HG02623 (cell line): Measurements from ENCODE around the gene CELF4.

ENCODE experiments used
- ATAC-seq: cut with Tn5 transposase; IDR thresholded peaks from one replicate; pipeline ENCODE4 v1.9.1; 2021; ENCODE audit warnings: moderate library complexity; ENCODE audit not compliant: unreplicated experiment

Gene CELF4

GRCh38 chr18:37395631-37396030 is 170.0 kb downstream of the CELF4 start:
- ATAC-seq: no peak

DNA sequence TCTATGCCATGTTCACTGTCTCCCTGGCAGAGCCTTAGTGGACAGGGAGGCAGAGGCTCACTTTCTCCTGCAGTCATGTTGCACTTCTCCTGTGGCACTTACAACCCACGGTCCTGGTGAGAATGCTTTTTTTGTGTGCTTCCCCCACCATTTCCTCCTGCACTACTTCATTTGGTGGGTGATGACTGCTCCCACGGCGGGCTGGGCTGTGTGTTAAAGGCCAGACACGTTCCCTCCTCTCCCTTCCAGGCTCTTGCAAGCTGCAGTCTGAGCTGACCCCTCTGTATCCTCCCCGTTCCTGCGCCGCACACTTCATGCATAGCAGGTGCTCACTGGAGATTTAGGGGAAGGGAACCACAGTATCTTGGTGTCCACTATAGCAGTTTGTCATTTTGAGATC is 170.5 kb downstream of the CELF4 start:
- ATAC-seq: no peak

- no peak for ATAC-seq
Observed at GRCh38 chr18:37394610-37394965, 171.0 kb downstream of the CELF4 start.

GRCh38 chr18:37393945-37394609 is 171.5 kb downstream of the CELF4 start:
- no peak for ATAC-seq

DNA sequence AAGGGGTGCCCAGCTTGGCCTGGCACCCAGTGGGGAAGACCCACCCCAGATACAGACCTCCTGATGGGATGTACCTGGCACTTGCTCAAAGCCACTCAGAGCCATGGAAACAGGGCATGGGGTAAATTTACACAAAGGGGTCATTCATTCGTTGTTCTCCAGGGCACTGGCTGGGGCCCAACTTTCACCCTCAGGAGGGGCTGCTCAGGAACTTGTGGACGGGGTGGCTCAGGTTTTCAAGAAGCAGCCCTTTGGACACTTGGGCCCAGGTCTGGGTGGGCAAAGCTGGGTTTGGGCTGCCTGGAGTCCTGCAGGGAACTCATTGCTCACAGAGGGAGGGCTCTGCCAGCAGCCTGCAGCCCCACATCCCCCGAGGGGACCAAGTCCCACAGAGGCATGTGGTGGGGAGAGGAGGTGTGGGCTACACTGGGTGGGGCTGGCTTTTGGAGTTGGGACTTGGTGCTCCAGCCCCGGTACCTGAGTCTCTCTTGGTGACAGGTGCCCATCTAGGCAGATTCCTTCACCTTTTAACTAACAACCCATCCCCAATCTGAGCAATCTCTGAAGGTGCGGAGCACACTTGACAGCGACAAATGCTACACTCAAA is 172.3 kb downstream of the CELF4 start:
- no peak for ATAC-seq

GRCh38 chr18:37392648-37393047 is 172.9 kb downstream of the CELF4 start:
- ATAC-seq: no peak

- ATAC-seq: peak; percentile 54
Observed at GRCh38 chr18:37391698-37392548, 173.7 kb downstream of the CELF4 start.

- ATAC-seq: no peak
Observed at GRCh38 chr18:37391156-37391555, 174.4 kb downstream of the CELF4 start.

GRCh38 chr18:37390687-37391086 is 174.9 kb downstream of the CELF4 start:
- no peak for ATAC-seq

DNA sequence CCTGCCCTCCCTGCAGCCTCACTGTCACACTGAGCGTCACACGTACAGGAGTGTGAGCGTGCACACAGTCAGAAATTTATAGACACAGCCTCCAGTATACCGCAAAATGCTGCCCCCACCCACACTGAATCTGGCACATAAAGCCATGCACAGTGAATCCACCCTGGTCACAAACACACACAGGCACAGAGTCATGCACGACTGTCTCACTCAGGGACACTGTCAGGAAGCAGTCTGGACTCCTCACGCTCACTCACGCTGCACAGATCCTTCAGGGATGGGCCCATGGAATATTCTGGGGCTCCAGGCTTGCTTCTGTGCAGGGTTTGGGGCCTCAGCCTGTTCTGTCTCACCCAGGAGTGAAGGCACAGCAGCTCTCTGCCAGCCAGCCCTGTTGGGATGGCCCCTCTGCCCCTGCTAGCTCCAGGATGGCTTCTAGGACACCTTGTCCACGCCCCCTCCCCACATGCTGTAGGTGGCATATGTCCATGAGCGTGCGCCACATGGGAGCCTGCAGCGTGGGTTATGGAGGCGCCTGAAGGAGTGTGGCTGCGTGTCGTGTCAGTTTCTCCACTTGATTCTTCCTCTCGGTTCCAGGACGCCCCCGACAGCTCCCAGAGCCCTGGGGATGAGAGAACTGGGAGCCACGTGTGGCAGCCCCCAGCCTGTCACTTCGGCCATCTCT is 175.8 kb downstream of the CELF4 start:
- ATAC-seq: no peak

DNA sequence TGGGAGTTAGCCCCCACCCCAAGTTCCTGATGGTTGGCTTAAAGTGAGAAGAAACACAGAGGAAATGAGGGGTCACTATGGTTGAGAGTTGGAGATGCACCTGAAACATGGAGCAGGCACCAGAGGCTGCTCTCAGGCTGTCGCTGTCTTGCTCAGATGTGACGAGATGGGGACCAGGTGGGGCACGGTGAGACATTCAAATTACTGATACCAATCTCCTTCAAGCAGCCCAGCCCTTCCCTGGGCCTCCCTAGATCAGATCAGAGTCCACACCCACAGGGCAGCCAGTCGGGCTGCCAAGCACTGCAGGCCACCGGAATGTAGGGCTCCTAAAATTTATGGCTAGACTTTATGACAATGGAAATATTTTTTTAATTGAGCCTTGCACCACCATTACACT is 176.6 kb downstream of the CELF4 start:
- ATAC-seq: no peak

DNA sequence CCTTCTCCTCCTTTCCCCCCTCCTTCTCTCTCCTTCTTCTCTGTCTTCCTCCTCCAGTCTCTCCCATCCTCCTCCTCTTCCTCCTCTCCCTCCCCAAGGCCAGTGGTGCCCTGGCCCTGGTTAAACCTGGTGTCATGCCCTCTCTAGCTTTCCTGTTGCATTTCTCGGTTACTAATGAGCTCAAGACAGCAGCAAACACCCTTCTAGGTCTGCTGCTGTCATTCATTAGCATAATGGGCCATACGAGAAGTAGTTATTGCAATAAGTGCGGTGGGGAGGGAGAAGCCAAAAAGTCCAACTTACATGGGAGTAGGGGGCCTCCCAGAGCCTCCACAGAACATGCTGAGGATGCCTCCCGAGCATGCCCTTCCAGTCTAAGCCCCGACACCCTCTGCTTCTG is 177.2 kb downstream of the CELF4 start:
- ATAC-seq: no peak

DNA sequence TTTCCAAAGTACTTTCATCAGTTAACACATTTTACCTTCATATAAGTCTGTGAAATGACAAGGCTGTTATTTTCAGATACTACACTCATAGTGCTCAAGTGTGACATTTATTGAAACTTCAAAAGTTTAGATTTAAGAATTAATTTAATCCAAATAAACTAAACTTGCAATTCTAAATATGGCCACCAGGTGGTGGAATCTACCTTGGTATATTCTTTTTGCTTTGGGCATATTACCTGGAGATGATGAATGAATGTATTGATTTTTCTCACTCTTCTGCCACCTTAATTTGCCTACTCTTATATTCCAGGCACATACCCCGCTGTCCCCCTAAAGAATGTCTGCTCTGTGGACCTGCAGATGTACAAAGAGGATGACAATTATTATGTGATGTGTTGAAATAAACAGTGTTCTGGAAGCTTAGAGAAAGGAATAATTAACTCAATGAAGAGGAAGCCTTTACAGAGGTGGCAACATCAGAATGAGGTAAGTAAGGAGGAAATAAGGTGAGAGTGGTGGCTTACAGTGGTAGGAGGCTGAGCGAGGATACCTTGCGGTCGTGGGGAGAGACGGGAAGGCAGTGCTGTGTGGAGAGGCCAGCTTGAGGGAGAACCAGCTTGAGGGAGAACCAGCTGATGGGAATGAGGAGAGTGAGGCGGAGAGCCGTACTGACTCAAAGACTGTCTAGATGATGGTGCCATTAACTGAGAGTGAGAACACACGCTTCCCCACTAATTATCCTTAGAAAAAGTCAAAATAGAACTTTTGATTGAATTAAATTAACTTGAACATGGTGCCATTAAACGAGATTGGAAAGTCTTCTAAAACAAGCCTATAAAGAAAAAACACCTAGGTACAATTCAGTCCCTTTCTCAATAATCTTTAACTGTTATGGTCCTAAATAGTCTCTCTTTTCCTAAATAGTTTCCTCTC is 179.5 kb downstream of the CELF4 start:
- ATAC-seq: no peak

DNA sequence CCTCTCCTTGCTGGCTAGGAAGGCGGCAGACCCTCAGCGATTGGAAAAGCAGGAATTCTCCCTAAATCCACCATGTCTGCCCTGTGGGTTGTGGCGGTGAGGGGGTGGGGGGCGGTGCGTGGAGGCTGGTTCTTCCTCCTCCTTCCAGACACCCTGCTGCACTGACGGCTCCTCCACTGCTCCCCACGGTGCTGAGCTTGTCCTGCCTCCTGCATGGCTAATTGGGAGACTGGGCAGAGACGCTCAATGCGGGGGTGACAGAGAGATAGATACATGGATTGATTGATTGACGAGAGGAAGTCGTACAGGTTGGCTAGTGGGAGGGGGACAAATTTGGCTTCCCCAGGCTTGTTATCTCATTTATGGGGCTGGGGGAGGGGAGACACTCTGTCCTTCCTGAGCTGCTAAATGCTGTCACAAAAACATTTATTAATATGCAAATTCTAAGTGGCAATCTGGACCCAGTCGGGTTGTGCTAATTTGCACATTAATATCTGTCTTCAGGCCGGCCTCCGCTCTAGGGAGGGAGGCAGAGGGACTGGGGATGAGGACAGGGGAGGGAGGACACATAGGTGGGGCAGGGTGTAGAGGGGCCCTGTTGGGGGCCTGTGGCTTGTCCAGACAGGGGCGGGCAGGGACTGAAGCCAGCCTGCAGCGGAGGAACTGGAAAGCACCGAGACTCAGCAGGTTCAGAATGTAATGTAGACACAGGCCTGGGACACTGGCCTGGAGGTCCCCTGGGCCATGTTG is 181.6 kb downstream of the CELF4 start:
- ATAC-seq: no peak

DNA sequence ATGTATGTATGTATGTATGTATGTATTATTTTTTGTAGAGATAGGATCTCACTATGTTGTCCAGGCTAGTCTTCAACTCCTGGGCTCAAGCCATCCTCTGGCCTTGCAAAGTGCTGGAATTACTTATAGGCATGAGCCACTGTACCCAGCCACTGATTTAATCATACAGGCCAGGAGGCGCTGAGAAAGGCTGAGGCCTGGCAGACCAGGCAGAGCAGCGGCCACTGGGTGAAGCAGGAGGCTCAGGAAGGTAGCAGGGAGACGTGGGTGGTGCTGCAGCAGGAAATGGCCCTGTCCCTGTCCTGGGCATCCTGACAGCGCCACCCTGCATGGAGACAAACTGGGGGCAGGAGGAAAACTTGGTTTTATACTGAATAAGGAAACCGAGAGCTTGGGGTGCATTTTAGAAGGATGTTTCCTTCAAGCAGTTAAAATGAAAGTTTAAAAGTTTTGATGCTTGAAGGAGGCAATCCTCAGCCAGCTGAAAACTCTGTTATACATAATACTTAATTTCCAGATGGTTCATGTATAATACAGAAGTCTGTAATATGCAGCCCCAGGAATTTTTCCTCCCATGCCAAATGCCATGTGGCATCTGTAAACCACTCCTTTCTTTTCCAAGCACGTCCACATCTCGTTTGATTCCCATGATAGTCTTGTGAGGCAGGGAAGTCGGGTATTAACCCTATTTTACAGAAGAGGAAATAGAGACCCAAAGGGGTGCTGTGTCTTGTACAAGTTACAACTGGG is 182.4 kb downstream of the CELF4 start:
- no peak for ATAC-seq

DNA sequence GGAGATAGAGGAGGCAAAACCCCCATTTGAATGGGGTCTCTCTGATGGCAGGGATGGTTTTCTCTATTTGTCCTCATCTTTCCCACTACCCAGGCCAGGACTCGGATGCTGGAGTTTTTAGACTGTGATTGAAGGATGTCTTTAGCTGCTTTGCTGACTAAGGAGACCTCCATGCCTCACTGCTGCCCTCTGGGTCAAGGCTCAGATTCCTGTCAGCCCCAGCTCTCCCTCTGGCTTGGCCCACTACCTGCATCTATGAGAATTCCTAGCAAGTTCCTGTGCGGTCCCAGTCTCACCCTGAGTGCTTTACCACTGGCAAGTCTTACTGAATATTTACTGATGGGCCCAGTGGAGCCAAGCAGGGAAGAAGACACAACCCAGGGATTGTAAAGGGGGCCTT is 184.0 kb downstream of the CELF4 start:
- no peak for ATAC-seq

GRCh38 chr18:37380546-37381110 is 185.0 kb downstream of the CELF4 start:
- ATAC-seq: no peak

DNA sequence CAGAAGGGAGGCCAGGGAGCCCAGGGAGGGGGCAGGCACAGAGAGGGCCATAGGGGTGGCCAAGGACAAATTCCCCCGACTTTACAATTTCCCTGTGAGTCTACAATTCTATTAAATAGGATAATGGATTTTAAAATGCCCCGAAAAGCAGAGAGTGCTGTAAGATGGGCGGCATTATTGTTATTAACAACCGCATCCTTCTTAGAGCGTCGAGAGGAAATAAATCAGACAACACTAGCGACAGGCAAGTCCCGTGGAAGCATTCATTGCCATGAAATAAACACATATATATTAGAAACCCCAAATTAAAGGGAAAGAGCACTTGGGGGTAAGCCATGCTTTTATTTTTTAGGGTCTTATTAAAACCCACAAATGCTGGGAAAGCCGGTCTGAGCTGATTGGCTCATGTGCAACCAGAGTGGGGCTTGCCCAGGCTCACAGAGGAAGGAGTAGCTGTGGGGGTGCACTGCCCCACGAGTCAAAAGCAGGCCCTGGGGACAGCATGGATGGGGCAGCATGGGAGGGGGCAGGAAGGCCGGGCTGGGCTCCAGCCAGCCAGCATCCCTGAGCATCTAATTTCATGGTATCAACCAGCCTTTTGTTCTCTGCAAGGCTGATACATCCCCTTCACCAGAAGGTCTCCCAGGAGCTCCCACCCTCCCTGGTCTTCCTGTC is 187.1 kb downstream of the CELF4 start:
- no peak for ATAC-seq
